ENCODE data around the gene CLEC2D. TPM values are rescaled to one million over a fixed set of nuclear protein-coding genes. Genes with fewer than 3 reads are reported as not detected.
"Not testable (repeated sequence)": the region's sequence is repeated elsewhere in the genome, so short reads cannot be mapped to it uniquely, and the experiment has no call there.

Gene CLEC2D
- polyA plus RNA-seq, 1 donor: 11.7 TPM

GRCh38 chr12:9699898-9700605 lies 30.5 kb downstream of the CLEC2D start:
- no peak for DNase-seq (ENCODE audit: low read depth)

- no peak for DNase-seq (ENCODE audit: low read depth)
These were observed 31.1 kb downstream of the CLEC2D start for GRCh38 chr12:9700606-9700956.

- DNase-seq (ENCODE audit: low read depth): no peak
These were observed 32.1 kb downstream of the CLEC2D start for GRCh38 chr12:9701380-9702154.

- DNase-seq (ENCODE audit: low read depth): no peak
These were observed 32.7 kb downstream of the CLEC2D start for GRCh38 chr12:9702255-9702654.

GRCh38 chr12:9704561-9704960 lies 35.0 kb downstream of the CLEC2D start:
- not testable (repeated sequence) for DNase-seq (ENCODE audit: low read depth)

GRCh38 chr12:9706086-9706685 lies 36.7 kb downstream of the CLEC2D start:
- DNase-seq (ENCODE audit: low read depth): no peak

- DNase-seq (ENCODE audit: low read depth): no peak
These were observed 37.8 kb downstream of the CLEC2D start for GRCh38 chr12:9707356-9707755.

GRCh38 chr12:9707864-9708808 lies 38.6 kb downstream of the CLEC2D start:
- no peak for DNase-seq (ENCODE audit: low read depth)

GRCh38 chr12:9708853-9709252 lies 39.3 kb downstream of the CLEC2D start:
- no peak for DNase-seq (ENCODE audit: low read depth)

GRCh38 chr12:9710584-9711375 lies 41.3 kb downstream of the CLEC2D start:
- no peak for DNase-seq (ENCODE audit: low read depth)

GRCh38 chr12:9711664-9712063 lies 42.2 kb downstream of the CLEC2D start:
- no peak for DNase-seq (ENCODE audit: low read depth)

- not testable (repeated sequence) for DNase-seq (ENCODE audit: low read depth)
These were observed 43.6 kb downstream of the CLEC2D start for GRCh38 chr12:9713032-9713558.

GRCh38 chr12:9717070-9717925 lies 47.8 kb downstream of the CLEC2D start:
- DNase-seq (ENCODE audit: low read depth): no peak

- no peak for DNase-seq (ENCODE audit: low read depth)
These were observed 49.5 kb downstream of the CLEC2D start for GRCh38 chr12:9718968-9719367.

- no peak for DNase-seq (ENCODE audit: low read depth)
These were observed 50.3 kb downstream of the CLEC2D start for GRCh38 chr12:9719790-9720189.

- DNase-seq (ENCODE audit: low read depth): no peak
These were observed 52.0 kb downstream of the CLEC2D start for GRCh38 chr12:9721394-9722092.

GRCh38 chr12:9724023-9724422 lies 54.5 kb downstream of the CLEC2D start:
- DNase-seq (ENCODE audit: low read depth): no peak

- no peak for DNase-seq (ENCODE audit: low read depth)
These were observed 55.8 kb downstream of the CLEC2D start for GRCh38 chr12:9725213-9725870.

- no peak for DNase-seq (ENCODE audit: low read depth)
These were observed 58.3 kb downstream of the CLEC2D start for GRCh38 chr12:9727813-9728212.

All from forelimb muscle (tissue), 1 donor.